MM.1S (cell line): Measurements from ENCODE around the gene SLC36A4.

Source experiments
- EZH2 ChIP-seq: fragments of 300-600 bp; sonication (generic); optimal IDR thresholded peaks from 2 replicates; pipeline ENCODE3; 2017; ENCODE audit warnings: low read depth, mild to moderate bottlenecking, antibody characterized with exemption, low read length, mixed read lengths
- EZH2phosphoT487 ChIP-seq: fragments of 300-600 bp; sonication (generic); IDR thresholded peaks from 2 replicates; pipeline ENCODE4 v1.6.1; 2018; ENCODE audit warnings: antibody characterized with exemption, low read length
- TF ChIP-seq, protein P1 (sequence below): fragments of 300-600 bp; sonication (generic); IDR thresholded peaks from 2 replicates; pipeline ENCODE4 v1.5.1; 2016; ENCODE audit warnings: antibody characterized with exemption, low read length, mixed read lengths

DNA sequence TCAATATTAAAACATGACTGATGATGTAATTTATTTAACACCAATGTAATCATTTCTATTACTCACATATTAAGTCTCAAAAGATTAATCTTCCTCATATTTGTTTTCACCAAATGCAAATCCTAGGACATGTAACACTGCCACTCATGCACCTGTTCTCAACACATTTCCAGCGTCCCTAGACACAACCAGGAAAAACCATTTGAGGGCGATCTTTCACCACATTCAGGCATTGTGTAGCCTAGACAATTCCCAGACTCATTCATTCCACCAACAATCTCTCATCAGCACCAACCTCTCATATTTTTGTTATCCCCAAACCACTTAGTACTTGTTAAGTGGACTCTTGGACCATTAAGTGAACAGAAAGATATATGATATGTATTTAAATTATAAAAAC, 66.1 kb downstream of the SLC36A4 start:
- TF ChIP-seq, protein P1, sequence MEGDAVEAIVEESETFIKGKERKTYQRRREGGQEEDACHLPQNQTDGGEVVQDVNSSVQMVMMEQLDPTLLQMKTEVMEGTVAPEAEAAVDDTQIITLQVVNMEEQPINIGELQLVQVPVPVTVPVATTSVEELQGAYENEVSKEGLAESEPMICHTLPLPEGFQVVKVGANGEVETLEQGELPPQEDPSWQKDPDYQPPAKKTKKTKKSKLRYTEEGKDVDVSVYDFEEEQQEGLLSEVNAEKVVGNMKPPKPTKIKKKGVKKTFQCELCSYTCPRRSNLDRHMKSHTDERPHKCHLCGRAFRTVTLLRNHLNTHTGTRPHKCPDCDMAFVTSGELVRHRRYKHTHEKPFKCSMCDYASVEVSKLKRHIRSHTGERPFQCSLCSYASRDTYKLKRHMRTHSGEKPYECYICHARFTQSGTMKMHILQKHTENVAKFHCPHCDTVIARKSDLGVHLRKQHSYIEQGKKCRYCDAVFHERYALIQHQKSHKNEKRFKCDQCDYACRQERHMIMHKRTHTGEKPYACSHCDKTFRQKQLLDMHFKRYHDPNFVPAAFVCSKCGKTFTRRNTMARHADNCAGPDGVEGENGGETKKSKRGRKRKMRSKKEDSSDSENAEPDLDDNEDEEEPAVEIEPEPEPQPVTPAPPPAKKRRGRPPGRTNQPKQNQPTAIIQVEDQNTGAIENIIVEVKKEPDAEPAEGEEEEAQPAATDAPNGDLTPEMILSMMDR, result no peak
- TF ChIP-seq EZH2 (no peak), EZH2phosphoT487 (no peak)
